Measurements from ENCODE around the gene ITIH5. TPM values are rescaled to one million over a fixed set of nuclear protein-coding genes. Genes with fewer than 3 reads are reported as not detected.

Gene ITIH5
- total and polyA plus RNA-seq, 2 donors (not counting 1 experiment from before 2014, with no cell fraction given): not detected

GRCh38 chr10:7577176-7577575, 89.6 kb downstream of the ITIH5 start:
- H3K4me3 Mint-ChIP-seq: no peak overlapping the region
- no peaks in the 10 kb centered on the region for H3K9me3 ChIP-seq (ENCODE audit: control extremely low read depth in 1 of 3, control insufficient read depth in 2 of 3, insufficient read depth in 1 of 3, low read length in 2 of 3)
- TF ChIP-seq EZH2 (IDR thresholded peaks at IDR 0.05; ENCODE audit: borderline replicate concordance, insufficient read depth, low read depth, low read length, poor library complexity, severe bottlenecking) (no peak), CTCF (IDR thresholded peaks at IDR 0.05) (no peak)
- no peak overlapping the region for H3K9ac ChIP-seq (ENCODE audit: low read length)
- intact Hi-C loops (cut with micrococcal nuclease): no loop called here
- no peak for DNase-seq
- no peaks in the 10 kb centered on the region for H3K4me1 Mint-ChIP-seq
- no peaks in the 10 kb centered on the region for H3K9me3 Mint-ChIP-seq (ENCODE audit: insufficient read depth)
- no peaks in the 10 kb centered on the region for H3K27me3 ChIP-seq (replicated peaks in 1 of 4; ENCODE audit: control extremely low read depth in 1 of 4, control insufficient read depth in 3 of 4, insufficient read depth in 4 of 4, low read length in 3 of 4)
- H3K4me1 ChIP-seq (ENCODE audit: control insufficient read depth in 2 of 2, insufficient read depth in 2 of 2, low read length in 2 of 2): no peaks in the 10 kb centered on the region
- no peaks in the 10 kb centered on the region for H3K79me2 ChIP-seq (ENCODE audit: control insufficient read depth, insufficient read depth, low read length)
- H3K27me3 Mint-ChIP-seq: no peaks in the 10 kb centered on the region
- POLR2A ChIA-PET: no interaction called here
- no peaks in the 10 kb centered on the region for H4K20me1 ChIP-seq (ENCODE audit: control insufficient read depth, insufficient read depth, low read length, poor library complexity, severe bottlenecking)
- H3K4me3 ChIP-seq (ENCODE audit: control extremely low read depth in 1 of 5, extremely low read depth in 1 of 5, insufficient read depth in 1 of 5, low read depth in 2 of 5, low read length in 4 of 5): no peak overlapping the region
- CTCF ChIA-PET: no interaction called here
- no peak for ATAC-seq (ENCODE audit: low read depth)
- H3K36me3 ChIP-seq (replicated peaks in 1 of 2; ENCODE audit: control extremely low read depth in 1 of 2, control insufficient read depth in 1 of 2, extremely low read depth in 1 of 2, insufficient read depth in 2 of 2, low read length in 1 of 2): no peaks in the 10 kb centered on the region
- no peak overlapping the region for H3K27ac ChIP-seq (ENCODE audit: low read length in 2 of 2)
- H3K27ac Mint-ChIP-seq: no peak overlapping the region
- WGBS (ENCODE audit: insufficient coverage): 85% methylated on average over 2 of the region's 4 CpGs
- H2AFZ ChIP-seq (ENCODE audit: insufficient read depth, low read depth, low read length, poor library complexity, severe bottlenecking): no peak overlapping the region
- no peak overlapping the region for H3K4me2 ChIP-seq (replicated peaks; ENCODE audit: low read depth, low read length, poor library complexity, severe bottlenecking)

- intact Hi-C loops (cut with micrococcal nuclease): no loop called here
Measured at GRCh38 chr10:7576340-7576739, 90.4 kb downstream of the ITIH5 start.

More at GRCh38 chr10:7576340-7576739, 90.4 kb downstream of the ITIH5 start:
- Mint-ChIP-seq H3K4me1 (no peaks in the 10 kb centered on the region), H3K4me3 (no peak overlapping the region), H3K9me3 (ENCODE audit: insufficient read depth) (no peaks in the 10 kb centered on the region), H3K27me3 (peaks cover 5% of the 10 kb centered on the region), H3K27ac (no peak overlapping the region)
- Histone ChIP-seq H4K20me1 (ENCODE audit: control insufficient read depth, insufficient read depth, low read length, poor library complexity, severe bottlenecking) (no peaks in the 10 kb centered on the region), H3K79me2 (ENCODE audit: control insufficient read depth, insufficient read depth, low read length) (no peaks in the 10 kb centered on the region), H3K4me1 (ENCODE audit: control insufficient read depth in 2 of 2, insufficient read depth in 2 of 2, low read length in 2 of 2) (no peaks in the 10 kb centered on the region), H3K9me3 (ENCODE audit: control extremely low read depth in 1 of 3, control insufficient read depth in 2 of 3, insufficient read depth in 1 of 3, low read length in 2 of 3) (no peaks in the 10 kb centered on the region), H3K27me3 (replicated peaks in 1 of 4; ENCODE audit: control extremely low read depth in 1 of 4, control insufficient read depth in 3 of 4, insufficient read depth in 4 of 4, low read length in 3 of 4) (no peaks in the 10 kb centered on the region), H3K27ac (ENCODE audit: low read length in 2 of 2) (no peak overlapping the region), H3K4me3 (ENCODE audit: control extremely low read depth in 1 of 5, extremely low read depth in 1 of 5, insufficient read depth in 1 of 5, low read depth in 2 of 5, low read length in 4 of 5) (no peak overlapping the region), H3K4me2 (replicated peaks; ENCODE audit: low read depth, low read length, poor library complexity, severe bottlenecking) (no peak overlapping the region), H2AFZ (ENCODE audit: insufficient read depth, low read depth, low read length, poor library complexity, severe bottlenecking) (no peak overlapping the region), H3K36me3 (replicated peaks in 1 of 2; ENCODE audit: control extremely low read depth in 1 of 2, control insufficient read depth in 1 of 2, extremely low read depth in 1 of 2, insufficient read depth in 2 of 2, low read length in 1 of 2) (no peaks in the 10 kb centered on the region), H3K9ac (ENCODE audit: low read length) (no peak overlapping the region)
- DNase-seq (no peak), ATAC-seq (ENCODE audit: low read depth) (no peak)
- ChIA-PET CTCF (no interaction called here), POLR2A (no interaction called here)
- no peak for TF ChIP-seq EZH2 (IDR thresholded peaks at IDR 0.05; ENCODE audit: borderline replicate concordance, insufficient read depth, low read depth, low read length, poor library complexity, severe bottlenecking)
- no peak for TF ChIP-seq CTCF (IDR thresholded peaks at IDR 0.05)
- 98% methylated on average over 18 of the region's 21 CpGs for WGBS (ENCODE audit: insufficient coverage)
